HEK293 (cell line): ENCODE results near the gene KIF26B.

Experiments used
- CTCF ChIA-PET: fragments of 350-600 bp; formaldehyde crosslinking; extraction: SDS; loops from one replicate; lab custom pipeline; 2021; ENCODE audit warnings: antibody characterized with exemption; lab: Yijun Ruan, JAX
- POLR2A ChIA-PET: fragments of 300-600 bp; formaldehyde crosslinking; extraction: SDS; loops from one replicate; lab custom pipeline; 2020; ENCODE audit warnings: antibody characterized with exemption, inconsistent platforms; lab: Yijun Ruan, JAX
- H3K27ac ChIP-seq: fragments of 200-500 bp; sonication (Bioruptor generic); 2 replicates; pipeline ENCODE4 v1.5.1; 2014; ENCODE audit warnings: low read depth, low read length, control low read depth, inconsistent platforms; ENCODE audit errors: extremely low read depth
- H3K36me3 ChIP-seq, 2 experiments: fragments of 200-500 bp in 1 of 2; sonication (Bioruptor generic) in 1 of 2; 1 replicate in 1 of 2; 2 replicates in 1 of 2; pipeline ENCODE4 v1.5.1; 2014 to 2017; ENCODE audit warnings: inconsistent platforms in 2 of 2, low read length in 2 of 2; ENCODE audit not compliant: control insufficient read depth in 2 of 2, insufficient read depth in 1 of 2
- H3K4me1 ChIP-seq: fragments of 200-500 bp; sonication (Bioruptor generic); 2 replicates; pipeline ENCODE4 v1.5.1; 2014; ENCODE audit warnings: mild to moderate bottlenecking, low read length, inconsistent platforms; ENCODE audit not compliant: control insufficient read depth, insufficient read depth
- H3K4me3 ChIP-seq: 2 replicates; pipeline ENCODE4 v1.5.1; 2011; ENCODE audit warnings: low read depth, mild to moderate bottlenecking, control low read depth, low read length, moderate library complexity
- H3K9me3 ChIP-seq: fragments of 200-500 bp; sonication (Bioruptor generic); 2 replicates; pipeline ENCODE4 v1.5.1; 2014; ENCODE audit warnings: low read depth, low read length, inconsistent platforms; ENCODE audit not compliant: control insufficient read depth, insufficient read depth
- BCL6B ChIP-seq: fragments of 450-650 bp; formaldehyde crosslinking; IDR thresholded peaks from 2 replicates; pipeline ENCODE4 v1.5.1; 2017; ENCODE audit warnings: missing biosample characterization, missing genetic modification characterization
- FEZF1 ChIP-seq: fragments of 450-650 bp; formaldehyde crosslinking; IDR thresholded peaks from 2 replicates; pipeline ENCODE4 v1.5.1; 2016; ENCODE audit warnings: missing biosample characterization, missing genetic modification characterization
- OVOL3 ChIP-seq: fragments of 450-650 bp; formaldehyde crosslinking; IDR thresholded peaks from 2 replicates; pipeline ENCODE4 v1.5.1; 2016; ENCODE audit warnings: missing biosample characterization, missing genetic modification characterization
- ZBTB26 ChIP-seq: fragments of 450-650 bp; formaldehyde crosslinking; optimal IDR thresholded peaks from 2 replicates; pipeline ENCODE3; 2016; ENCODE audit warnings: missing biosample characterization, mild to moderate bottlenecking, missing genetic modification characterization
- ZNF202 ChIP-seq: fragments of 450-650 bp; formaldehyde crosslinking; IDR thresholded peaks from 2 replicates; pipeline ENCODE4 v1.5.1; 2016; ENCODE audit warnings: missing biosample characterization, missing genetic modification characterization, borderline replicate concordance
- ZNF248 ChIP-seq: fragments of 450-650 bp; formaldehyde crosslinking; IDR thresholded peaks from 2 replicates; pipeline ENCODE4 v1.5.1; 2017; ENCODE audit warnings: missing biosample characterization, missing genetic modification characterization
- ZNF274 ChIP-seq, 2 experiments: fragments of 200-500 bp in 1 of 2; fragments of 450-650 bp in 1 of 2; sonication (Bioruptor generic) in 1 of 2; formaldehyde crosslinking in 1 of 2; IDR thresholded peaks; 2 replicates each; pipeline versions ENCODE4 v1.5.1 to v1.6.1; 2014 to 2016; ENCODE audit warnings: borderline replicate concordance in 1 of 2, inconsistent platforms in 1 of 2, low read length in 1 of 2, missing biosample characterization in 1 of 2, missing genetic modification characterization in 1 of 2
- ZNF292 ChIP-seq: fragments of 450-650 bp; formaldehyde crosslinking; IDR thresholded peaks from 2 replicates; pipeline ENCODE4 v1.5.1; 2016; ENCODE audit warnings: low read depth, missing biosample characterization, missing genetic modification characterization, borderline replicate concordance
- ZNF302 ChIP-seq: fragments of 450-650 bp; formaldehyde crosslinking; IDR thresholded peaks from 2 replicates; pipeline ENCODE4 v1.5.1; 2016; ENCODE audit warnings: missing biosample characterization, missing genetic modification characterization, low read depth
- ZNF426 ChIP-seq: fragments of 450-650 bp; formaldehyde crosslinking; IDR thresholded peaks from 2 replicates; pipeline ENCODE4 v1.5.1; 2017; ENCODE audit warnings: missing biosample characterization, missing genetic modification characterization, mild to moderate bottlenecking, inconsistent platforms, moderate library complexity
- ZNF513 ChIP-seq: fragments of 450-650 bp; IDR thresholded peaks from 2 replicates; pipeline ENCODE4 v1.5.1; 2018; ENCODE audit warnings: missing biosample characterization, missing genetic modification characterization
- ZNF549 ChIP-seq: fragments of 450-650 bp; IDR thresholded peaks from 2 replicates; pipeline ENCODE4 v1.5.1; 2018; ENCODE audit warnings: missing biosample characterization, missing genetic modification characterization, mild to moderate bottlenecking, inconsistent platforms, moderate library complexity
- ZNF560 ChIP-seq: fragments of 450-650 bp; formaldehyde crosslinking; IDR thresholded peaks from 2 replicates; pipeline ENCODE4 v1.5.1; 2017; ENCODE audit warnings: missing biosample characterization, missing genetic modification characterization, borderline replicate concordance
- ZNF623 ChIP-seq: fragments of 450-650 bp; formaldehyde crosslinking; IDR thresholded peaks from 2 replicates; pipeline ENCODE4 v1.5.1; 2016; ENCODE audit warnings: missing biosample characterization, missing genetic modification characterization
- ZNF791 ChIP-seq: fragments of 450-650 bp; formaldehyde crosslinking; IDR thresholded peaks from 2 replicates; pipeline ENCODE4 v1.5.1; 2016; ENCODE audit warnings: missing biosample characterization, missing genetic modification characterization
- TF ChIP-seq, protein P1 (sequence below): fragments of 450-650 bp; formaldehyde crosslinking; IDR thresholded peaks from 2 replicates; pipeline ENCODE4 v1.5.1; 2016; ENCODE audit warnings: missing biosample characterization, missing genetic modification characterization, borderline replicate concordance
- TF ChIP-seq, protein P2 (sequence below): fragments of 450-650 bp; formaldehyde crosslinking; IDR thresholded peaks from 2 replicates; pipeline ENCODE4 v1.5.1; 2017; ENCODE audit warnings: missing biosample characterization, missing genetic modification characterization
- TF ChIP-seq, protein P3 (sequence below): fragments of 450-650 bp; formaldehyde crosslinking; IDR thresholded peaks from 2 replicates; pipeline ENCODE4 v1.5.1; 2016; ENCODE audit warnings: missing biosample characterization, missing genetic modification characterization, borderline replicate concordance
- TF ChIP-seq, protein P4 (sequence below): fragments of 450-650 bp; formaldehyde crosslinking; IDR thresholded peaks from 2 replicates; pipeline ENCODE4 v1.5.1; 2016; ENCODE audit warnings: missing biosample characterization, missing genetic modification characterization

The KIF26B gene

DNA sequence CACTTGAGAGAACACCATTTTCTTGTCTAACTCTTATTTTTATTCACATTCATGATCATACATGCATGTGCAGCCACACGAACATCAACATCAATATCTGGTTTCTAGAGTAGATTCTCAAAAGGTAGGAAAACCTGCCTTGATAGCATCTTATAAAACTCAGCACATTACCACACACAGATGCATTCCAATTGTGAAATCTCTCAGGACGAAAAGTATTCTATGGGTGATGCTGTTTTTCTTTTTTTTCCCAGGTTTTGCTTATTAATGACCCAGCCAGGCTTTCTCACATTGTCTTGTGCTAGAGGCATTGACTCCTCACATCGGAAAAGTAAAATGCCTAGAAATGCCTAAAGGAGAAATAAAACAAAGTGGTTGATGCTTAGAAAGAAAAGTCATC is 562.8 kb downstream of the KIF26B start:
- H3K27ac ChIP-seq: no peak overlapping the region
- CTCF ChIA-PET: no interaction called here
- H3K9me3 ChIP-seq: no peaks in the 10 kb centered on the region
- no peaks in the 10 kb centered on the region for H3K4me1 ChIP-seq
- TF ChIP-seq ZNF426: no peak
- TF ChIP-seq ZNF791 (tag by site-specific recombination): no peak
- no peak for TF ChIP-seq ZNF248 (tag by site-specific recombination)
- TF ChIP-seq, all 188 proteins: peak for 0
- POLR2A ChIA-PET: no interaction called here
- H3K36me3 ChIP-seq: no peaks in the 10 kb centered on the region
- no peak overlapping the region for H3K4me3 ChIP-seq

DNA sequence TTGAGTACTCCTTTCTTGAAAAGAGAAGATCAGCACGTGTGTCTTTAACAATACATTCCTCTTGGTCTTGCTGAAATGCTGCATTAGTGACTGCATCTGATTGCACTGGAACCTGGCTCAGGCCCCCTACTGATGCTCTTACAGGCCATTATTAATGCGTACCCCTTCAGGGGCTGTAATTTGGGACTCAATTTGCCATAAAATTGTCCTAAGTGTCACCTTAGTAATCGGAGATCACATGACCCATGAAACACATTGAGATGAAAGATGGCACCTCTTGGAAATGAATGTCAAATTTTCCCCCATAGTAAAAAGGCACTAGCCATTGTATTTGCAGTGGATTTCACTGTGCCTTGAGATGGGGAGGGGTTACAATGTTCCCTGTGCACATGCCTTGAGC is 563.3 kb downstream of the KIF26B start:
- no peaks in the 10 kb centered on the region for H3K36me3 ChIP-seq
- CTCF ChIA-PET: interaction anchor here (0.5 kb wide), 1 partner anchor 13 kb away, joined by 5 read pairs; no protein-coding TSS in a partner anchor
- POLR2A ChIA-PET: no interaction called here
- no peak overlapping the region for H3K4me3 ChIP-seq
- TF ChIP-seq ZNF549 (tag by site-specific recombination) (no peak), ZNF274 (IDR thresholded peaks at IDR 0.05; ENCODE audit: low read length) (no peak), ZNF274 (tag by site-specific recombination; IDR thresholded peaks at IDR 0.05; ENCODE audit: borderline replicate concordance) (no peak), ZNF560 (no peak), ZNF292 (tag by site-specific recombination) (no peak), ZNF202 (no peak), ZNF623 (tag by site-specific recombination) (no peak)
- TF ChIP-seq, protein P1, sequence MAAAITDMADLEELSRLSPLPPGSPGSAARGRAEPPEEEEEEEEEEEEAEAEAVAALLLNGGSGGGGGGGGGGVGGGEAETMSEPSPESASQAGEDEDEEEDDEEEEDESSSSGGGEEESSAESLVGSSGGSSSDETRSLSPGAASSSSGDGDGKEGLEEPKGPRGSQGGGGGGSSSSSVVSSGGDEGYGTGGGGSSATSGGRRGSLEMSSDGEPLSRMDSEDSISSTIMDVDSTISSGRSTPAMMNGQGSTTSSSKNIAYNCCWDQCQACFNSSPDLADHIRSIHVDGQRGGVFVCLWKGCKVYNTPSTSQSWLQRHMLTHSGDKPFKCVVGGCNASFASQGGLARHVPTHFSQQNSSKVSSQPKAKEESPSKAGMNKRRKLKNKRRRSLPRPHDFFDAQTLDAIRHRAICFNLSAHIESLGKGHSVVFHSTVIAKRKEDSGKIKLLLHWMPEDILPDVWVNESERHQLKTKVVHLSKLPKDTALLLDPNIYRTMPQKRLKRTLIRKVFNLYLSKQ: no peak
- TF ChIP-seq, protein P2, sequence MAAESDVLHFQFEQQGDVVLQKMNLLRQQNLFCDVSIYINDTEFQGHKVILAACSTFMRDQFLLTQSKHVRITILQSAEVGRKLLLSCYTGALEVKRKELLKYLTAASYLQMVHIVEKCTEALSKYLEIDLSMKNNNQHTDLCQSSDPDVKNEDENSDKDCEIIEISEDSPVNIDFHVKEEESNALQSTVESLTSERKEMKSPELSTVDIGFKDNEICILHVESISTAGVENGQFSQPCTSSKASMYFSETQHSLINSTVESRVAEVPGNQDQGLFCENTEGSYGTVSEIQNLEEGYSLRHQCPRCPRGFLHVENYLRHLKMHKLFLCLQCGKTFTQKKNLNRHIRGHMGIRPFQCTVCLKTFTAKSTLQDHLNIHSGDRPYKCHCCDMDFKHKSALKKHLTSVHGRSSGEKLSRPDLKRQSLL (tag by site-specific recombination): no peak
- TF ChIP-seq, protein P3, sequence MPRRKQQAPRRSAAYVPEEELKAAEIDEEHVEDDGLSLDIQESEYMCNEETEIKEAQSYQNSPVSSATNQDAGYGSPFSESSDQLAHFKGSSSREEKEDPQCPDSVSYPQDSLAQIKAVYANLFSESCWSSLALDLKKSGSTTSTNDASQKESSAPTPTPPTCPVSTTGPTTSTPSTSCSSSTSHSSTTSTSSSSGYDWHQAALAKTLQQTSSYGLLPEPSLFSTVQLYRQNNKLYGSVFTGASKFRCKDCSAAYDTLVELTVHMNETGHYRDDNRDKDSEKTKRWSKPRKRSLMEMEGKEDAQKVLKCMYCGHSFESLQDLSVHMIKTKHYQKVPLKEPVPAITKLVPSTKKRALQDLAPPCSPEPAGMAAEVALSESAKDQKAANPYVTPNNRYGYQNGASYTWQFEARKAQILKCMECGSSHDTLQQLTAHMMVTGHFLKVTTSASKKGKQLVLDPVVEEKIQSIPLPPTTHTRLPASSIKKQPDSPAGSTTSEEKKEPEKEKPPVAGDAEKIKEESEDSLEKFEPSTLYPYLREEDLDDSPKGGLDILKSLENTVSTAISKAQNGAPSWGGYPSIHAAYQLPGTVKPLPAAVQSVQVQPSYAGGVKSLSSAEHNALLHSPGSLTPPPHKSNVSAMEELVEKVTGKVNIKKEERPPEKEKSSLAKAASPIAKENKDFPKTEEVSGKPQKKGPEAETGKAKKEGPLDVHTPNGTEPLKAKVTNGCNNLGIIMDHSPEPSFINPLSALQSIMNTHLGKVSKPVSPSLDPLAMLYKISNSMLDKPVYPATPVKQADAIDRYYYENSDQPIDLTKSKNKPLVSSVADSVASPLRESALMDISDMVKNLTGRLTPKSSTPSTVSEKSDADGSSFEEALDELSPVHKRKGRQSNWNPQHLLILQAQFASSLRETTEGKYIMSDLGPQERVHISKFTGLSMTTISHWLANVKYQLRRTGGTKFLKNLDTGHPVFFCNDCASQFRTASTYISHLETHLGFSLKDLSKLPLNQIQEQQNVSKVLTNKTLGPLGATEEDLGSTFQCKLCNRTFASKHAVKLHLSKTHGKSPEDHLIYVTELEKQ (tag by site-specific recombination): no peak
- TF ChIP-seq, protein P4, sequence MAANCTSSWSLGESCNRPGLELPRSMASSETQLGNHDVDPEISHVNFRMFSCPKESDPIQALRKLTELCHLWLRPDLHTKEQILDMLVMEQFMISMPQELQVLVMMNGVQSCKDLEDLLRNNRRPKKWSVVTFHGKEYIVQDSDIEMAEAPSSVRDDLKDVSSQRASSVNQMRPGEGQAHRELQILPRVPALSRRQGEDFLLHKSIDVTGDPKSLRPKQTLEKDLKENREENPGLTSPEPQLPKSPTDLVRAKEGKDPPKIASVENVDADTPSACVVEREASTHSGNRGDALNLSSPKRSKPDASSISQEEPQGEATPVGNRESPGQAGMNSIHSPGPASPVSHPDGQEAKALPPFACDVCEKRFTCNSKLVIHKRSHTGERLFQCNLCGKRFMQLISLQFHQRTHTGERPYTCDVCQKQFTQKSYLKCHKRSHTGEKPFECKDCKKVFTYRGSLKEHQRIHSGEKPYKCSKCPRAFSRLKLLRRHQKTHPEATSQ (tag by site-specific recombination): no peak
- H3K4me1 ChIP-seq: no peaks in the 10 kb centered on the region
- H3K9me3 ChIP-seq: no peaks in the 10 kb centered on the region
- no peak overlapping the region for H3K27ac ChIP-seq

GRCh38 chr1:245718951-245719350 is 564.2 kb downstream of the KIF26B start:
- Histone ChIP-seq H3K4me1 (no peaks in the 10 kb centered on the region), H3K9me3 (no peaks in the 10 kb centered on the region), H3K36me3 (no peaks in the 10 kb centered on the region), H3K27ac (no peak overlapping the region), H3K4me3 (no peak overlapping the region)
- ChIA-PET POLR2A (no interaction called here), CTCF (interaction anchor here (0.5 kb wide), 1 partner anchor 13 kb away, joined by 5 read pairs; no protein-coding TSS in a partner anchor)
- TF ChIP-seq ZBTB26 (tag by site-specific recombination) (no peak), ZNF513 (tag by site-specific recombination) (no peak), FEZF1 (tag by site-specific recombination) (no peak), ZNF791 (tag by site-specific recombination) (no peak), OVOL3 (tag by site-specific recombination) (no peak), BCL6B (tag by site-specific recombination) (no peak), ZNF302 (tag by site-specific recombination) (no peak)
